AG08396 (cell line): ENCODE results near the gene R3HCC1L.
"Not testable (repeated sequence)": the region's sequence is repeated elsewhere in the genome, so short reads cannot be mapped to it uniquely, and the experiment has no call there.

Experiments used
- DNase-seq: peaks from one replicate; pipeline ENCODE4 v3.0.0; 2012; ENCODE audit warnings: low spot score, mixed read lengths

Gene R3HCC1L

GRCh38 chr10:98131619-98132018, 2.8 kb upstream of the R3HCC1L start:
- no peak for DNase-seq

DNA sequence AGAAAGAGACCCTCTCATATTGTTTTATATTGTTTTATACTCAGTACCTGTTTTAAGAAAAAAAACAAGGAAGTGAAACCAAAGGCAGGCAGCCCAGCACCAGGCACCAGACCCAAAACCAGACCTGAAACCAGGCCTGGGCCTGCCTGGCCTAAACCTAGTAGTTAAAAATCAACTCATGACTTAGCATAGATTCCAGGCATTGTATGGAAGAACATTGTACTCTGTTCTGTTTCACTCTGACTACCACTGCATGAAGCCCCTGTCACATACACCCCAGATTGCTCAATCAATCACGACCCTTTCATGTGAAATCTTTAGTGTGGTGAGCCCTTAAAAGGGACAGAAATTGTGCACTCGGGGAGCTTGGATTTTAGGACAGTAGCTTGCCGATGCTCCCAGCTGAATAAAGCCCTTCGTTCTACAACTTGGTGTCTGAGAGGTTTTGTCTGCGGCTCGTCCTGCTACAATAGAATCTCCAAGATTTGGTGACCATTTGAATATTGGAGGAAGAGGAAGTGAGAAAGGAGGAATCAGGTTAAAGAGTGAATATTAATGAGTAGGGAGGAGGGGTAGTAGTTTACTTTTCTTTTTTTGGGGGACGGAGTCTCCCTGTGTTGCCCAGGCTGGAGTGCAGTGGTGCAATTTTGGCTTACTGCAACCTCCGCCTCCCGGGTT, 1.2 kb upstream of the R3HCC1L start:
- not testable (repeated sequence) for DNase-seq

DNA sequence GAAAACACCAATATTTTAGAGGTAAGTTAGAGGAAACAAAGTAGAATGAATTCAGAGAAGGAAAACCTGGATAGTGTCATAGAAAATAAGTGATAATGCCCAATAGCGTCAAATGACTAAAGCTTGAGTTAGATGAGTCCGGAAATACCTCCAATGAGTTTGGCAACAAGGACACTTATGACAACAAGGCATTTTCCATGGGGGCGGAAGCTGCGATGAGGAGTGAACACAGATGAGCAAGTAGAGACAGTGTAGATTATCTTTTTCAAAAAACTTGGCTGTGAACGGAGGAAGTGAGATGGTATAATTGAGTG, 383 bp upstream of the R3HCC1L start:
- DNase-seq, result no peak

GRCh38 chr10:98135222-98135899, 904 bp downstream of the R3HCC1L start:
- DNase-seq, result no peak

- not testable (repeated sequence) for DNase-seq
Measured at GRCh38 chr10:98136775-98137174, 2.3 kb downstream of the R3HCC1L start.

- no peak for DNase-seq
Measured at GRCh38 chr10:98138031-98138430, 3.6 kb downstream of the R3HCC1L start.

DNA sequence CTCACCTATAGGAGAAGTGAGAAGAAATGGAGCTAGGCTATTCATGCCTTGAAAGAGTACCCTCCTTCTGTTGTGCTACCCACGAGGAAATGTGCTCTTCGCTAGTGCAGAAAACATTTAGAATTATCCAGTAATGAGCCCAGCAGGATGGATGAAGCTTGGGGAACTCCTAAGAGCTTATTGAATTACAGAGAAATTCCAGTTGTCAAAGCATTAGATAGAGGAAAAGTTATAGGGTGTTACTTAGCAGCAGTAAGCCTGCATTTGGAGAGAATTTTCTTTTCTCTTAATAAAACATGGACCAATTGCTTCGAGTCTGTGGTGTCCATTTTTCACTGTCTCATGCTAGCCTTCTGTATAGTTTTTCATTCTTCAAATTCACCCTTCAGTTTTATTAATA, 5.0 kb downstream of the R3HCC1L start:
- no peak for DNase-seq

- DNase-seq, result no peak
Measured at GRCh38 chr10:98141484-98142073, 7.1 kb downstream of the R3HCC1L start.

GRCh38 chr10:98144985-98145384, 10.5 kb downstream of the R3HCC1L start:
- no peak for DNase-seq

DNA sequence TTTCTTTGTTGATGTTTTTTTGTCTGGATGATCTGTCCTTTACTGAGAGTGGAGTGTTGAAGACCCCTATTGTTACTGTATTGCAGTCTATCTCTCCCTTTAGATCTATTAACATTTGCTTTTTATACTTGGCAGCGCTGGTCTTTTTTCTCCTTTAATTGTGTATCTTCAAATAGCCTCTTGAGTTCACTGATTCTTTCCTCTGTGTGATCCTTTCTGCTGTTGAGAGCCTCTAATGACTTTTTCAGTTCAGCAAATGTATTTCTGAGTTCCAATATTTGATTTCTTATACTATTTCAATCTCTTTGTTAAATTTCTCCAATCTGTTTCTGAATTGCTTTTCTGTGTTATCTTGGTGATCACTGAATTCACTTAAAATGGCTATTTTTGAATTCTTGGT, 15.4 kb downstream of the R3HCC1L start:
- DNase-seq, result no peak

DNA sequence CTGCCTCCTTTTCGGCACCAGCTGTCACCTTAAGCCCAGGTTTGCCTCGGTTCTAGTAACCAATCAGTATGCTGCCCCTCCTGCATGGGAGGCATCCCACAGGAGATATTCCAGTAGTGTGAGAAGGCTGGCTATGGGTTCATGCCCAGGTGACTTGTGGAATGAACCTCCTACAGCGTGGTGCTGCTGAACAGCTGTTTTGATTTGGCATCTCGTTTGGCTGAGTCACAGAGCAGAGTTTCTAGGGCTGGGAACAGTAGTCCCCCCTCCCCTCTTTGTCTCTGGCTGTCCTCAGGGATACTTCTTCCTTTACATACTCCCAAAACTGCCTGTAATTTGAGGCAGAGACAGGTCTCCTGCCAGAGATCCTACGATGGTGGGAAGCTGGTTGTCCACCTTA, 16.1 kb downstream of the R3HCC1L start:
- no peak for DNase-seq

GRCh38 chr10:98152778-98153177, 18.3 kb downstream of the R3HCC1L start:
- not testable (repeated sequence) for DNase-seq

- peak; percentile 27 for DNase-seq
Measured at GRCh38 chr10:98153213-98153958, 18.9 kb downstream of the R3HCC1L start.

DNA sequence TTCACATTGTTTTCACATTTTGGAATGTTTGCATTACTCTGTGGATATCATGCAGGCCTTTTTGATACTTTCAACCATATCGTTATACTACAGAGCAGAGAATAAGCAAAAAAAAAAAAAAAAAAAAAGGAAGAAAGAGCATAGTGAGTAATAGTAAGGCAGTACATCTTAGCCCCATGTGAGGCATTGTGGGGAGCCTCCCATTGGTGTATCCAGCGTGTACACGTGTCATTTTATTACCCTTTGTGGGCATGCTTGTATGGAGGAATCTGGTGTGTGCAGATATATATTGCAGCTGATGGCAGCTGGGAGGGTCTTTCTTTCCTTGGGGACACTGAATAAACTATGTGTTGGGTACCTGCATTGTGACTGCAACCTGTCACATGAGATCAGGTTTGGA, 19.6 kb downstream of the R3HCC1L start:
- DNase-seq, result no peak

- DNase-seq, result no peak
Measured at GRCh38 chr10:98158576-98158975, 24.1 kb downstream of the R3HCC1L start.

GRCh38 chr10:98163941-98164340, 29.5 kb downstream of the R3HCC1L start:
- no peak for DNase-seq

- no peak for DNase-seq
Measured at GRCh38 chr10:98167191-98167590, 32.7 kb downstream of the R3HCC1L start.

DNA sequence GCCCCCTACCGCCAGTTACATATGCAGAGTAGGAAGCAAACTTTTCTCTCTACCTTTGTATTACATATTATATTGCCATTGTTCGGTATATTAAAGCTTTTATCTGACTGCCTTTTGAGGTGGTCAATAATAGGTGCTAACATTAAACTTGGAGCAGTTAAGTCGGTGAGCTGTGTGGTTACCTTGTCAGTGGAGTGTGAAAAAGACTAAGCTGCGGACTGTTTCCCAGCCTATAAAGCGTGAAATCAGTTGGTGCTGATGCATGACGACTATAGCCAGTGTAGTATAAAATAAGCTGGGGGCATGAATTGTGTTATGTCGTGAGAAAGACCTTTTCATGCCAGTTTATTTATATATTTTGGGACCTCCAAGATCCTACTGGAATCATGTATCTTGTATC, 33.7 kb downstream of the R3HCC1L start:
- DNase-seq, result no peak

DNA sequence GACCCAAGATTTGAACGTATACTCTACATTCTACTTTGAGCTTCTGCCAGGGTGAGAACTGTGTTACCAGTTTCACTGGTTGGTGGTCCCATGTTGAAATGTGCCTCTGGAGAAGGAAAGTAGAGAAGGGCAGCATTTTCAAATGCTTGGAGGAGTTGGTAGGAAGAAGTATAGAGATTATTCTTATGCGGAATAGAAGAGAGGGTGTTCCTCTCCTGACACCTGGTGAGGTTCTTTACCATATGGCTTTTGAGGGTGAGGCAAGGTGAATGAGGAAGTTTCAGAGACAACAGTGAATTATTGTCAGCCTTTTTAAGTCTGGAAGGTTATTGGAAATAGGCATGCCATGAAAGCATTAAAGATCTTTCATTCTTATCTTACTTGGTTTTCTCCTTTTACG, 34.3 kb downstream of the R3HCC1L start:
- no peak for DNase-seq

DNA sequence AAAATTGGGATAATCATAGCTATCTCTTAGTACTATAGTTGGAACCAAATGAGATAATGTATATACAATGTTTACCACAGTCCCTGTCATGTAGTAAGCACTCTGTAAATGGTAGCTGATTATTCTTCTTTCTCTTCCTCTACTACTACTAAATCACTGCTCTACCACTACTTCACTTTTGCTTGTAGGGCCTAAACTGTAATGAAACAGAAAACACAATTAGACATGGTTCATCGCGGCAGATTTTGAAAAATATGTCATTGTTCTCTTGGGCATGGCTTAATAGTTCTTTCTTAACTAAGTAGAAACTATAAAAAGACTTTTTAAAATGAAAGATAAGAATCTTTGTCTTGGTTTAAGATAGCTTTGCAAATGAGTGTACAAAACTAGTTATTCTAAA, 34.9 kb downstream of the R3HCC1L start:
- no peak for DNase-seq

- DNase-seq, result peak; percentile 49
Measured at GRCh38 chr10:98170249-98171117, 36.0 kb downstream of the R3HCC1L start.

DNA sequence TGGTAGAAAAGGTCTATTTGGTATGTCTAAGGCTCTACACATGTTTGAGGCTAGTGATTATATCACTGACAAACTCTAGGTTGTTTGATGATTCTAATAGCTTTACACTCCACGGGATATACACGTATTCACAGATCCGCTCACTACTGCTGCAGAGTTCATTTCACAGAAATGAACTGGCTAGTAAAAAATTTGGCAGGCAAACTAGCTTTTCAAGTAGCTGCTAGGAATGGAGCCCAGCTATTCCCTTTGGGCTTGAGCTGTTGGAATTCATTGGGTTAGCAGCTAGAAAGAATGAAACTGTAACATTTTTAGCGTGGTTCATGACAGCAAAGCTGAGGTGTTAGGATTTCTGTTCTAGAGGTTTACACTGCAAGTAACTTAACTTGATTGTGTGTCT, 37.6 kb downstream of the R3HCC1L start:
- DNase-seq, result no peak
